ENCODE results near the gene CCDC13. TPM values are rescaled to one million over a fixed set of nuclear protein-coding genes. Genes with fewer than 3 reads are reported as not detected.

Gene CCDC13
- total and polyA plus RNA-seq, 10 of the 15 experiments (the other 5 are each of a cell fraction or from before 2014, with no cell fraction given), result 0.13 to 0.81 (median 0.30) TPM; not detected in 4

DNA sequence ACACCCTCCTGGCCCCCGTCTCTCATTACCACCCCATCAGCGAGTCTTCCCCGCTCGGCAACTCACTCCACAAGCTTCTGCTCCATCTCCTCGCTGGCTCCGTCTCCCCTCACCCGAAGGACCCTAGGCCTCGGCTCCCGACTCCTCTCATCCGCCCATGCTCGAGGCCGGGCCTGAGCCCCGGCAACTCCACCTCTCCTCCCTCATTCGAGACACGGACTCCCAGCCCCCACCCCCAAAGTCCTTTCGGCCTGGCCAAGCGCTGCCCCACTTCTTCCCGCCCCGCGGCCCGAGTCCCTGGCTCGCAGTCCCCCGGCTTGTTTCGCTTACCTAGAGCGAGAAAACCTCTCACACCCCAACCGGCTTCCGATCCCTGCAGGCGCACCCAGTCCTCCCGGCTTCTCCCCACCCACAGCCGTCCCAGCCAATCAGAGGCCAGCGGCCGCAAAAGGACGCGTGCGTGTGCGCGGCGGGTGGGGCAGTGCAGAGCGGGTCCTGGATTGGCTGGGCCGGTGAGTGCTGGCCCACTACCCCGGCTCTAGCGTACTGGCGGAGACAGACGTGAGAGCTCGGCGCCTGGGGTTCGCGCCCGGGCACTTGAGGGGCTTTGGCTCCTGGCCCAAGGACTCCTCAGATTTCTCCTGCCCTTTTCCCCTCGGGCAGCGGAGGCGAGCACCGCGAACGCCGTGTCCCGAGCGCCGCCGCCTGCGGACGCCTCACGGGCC lies 31.2 kb upstream of the CCDC13 start, which contains the start of gene HIGD1A (continued):
- TF ChIP-seq CBFB (IDR thresholded peaks at IDR 0.05; ENCODE audit: low read depth) (no peak), NR2F1 (conservative IDR thresholded peaks at IDR 0.05) (0 out of 2 replicates have a peak, but pooled peaks have one; percentile 4), POLR2A (IDR thresholded peaks at IDR 0.05; ENCODE audit: low read depth, low read length) (peak; percentile 94), SUPT20H (IDR thresholded peaks at IDR 0.05; ENCODE audit: borderline replicate concordance, control insufficient read depth, low read depth, low read length) (no peak), IKZF2 (IDR thresholded peaks at IDR 0.05) (peak in 1 of 2 experiments; percentile 32; a peak in 2 of 4 replicates), HDGF (IDR thresholded peaks at IDR 0.05) (0 out of 2 replicates have a peak, but pooled peaks have one; percentile 88), ZZZ3 (IDR thresholded peaks at IDR 0.05; ENCODE audit: control insufficient read depth, insufficient read length, low read depth) (no peak), ZNF207 (IDR thresholded peaks at IDR 0.05; ENCODE audit: borderline replicate concordance) (no peak), EED (IDR thresholded peaks at IDR 0.05; ENCODE audit: low read depth) (no peak), SMAD5 (IDR thresholded peaks at IDR 0.05; ENCODE audit: low read depth) (no peak), SMAD1 (IDR thresholded peaks at IDR 0.05; ENCODE audit: low read depth, partially characterized antibody) (no peak), ZNF622 (IDR thresholded peaks at IDR 0.05) (no peak), WRNIP1 (IDR thresholded peaks at IDR 0.05; ENCODE audit: borderline replicate concordance, low read depth, low read length) (no peak), PML (IDR thresholded peaks at IDR 0.05; ENCODE audit: low read length) (no peak), NFIC (IDR thresholded peaks at IDR 0.05; ENCODE audit: low read depth, low read length) (no peak)

All from GM12878 (cell line).